Lower lobe of right lung (tissue), 2 donors: ENCODE measurements around the gene NUBP1. TPM values are rescaled to one million over a fixed set of nuclear protein-coding genes. Genes with fewer than 3 reads are reported as not detected.

Experiments used
- ATAC-seq, 2 donors: fragments of 200-7000 bp; cut with Tn5 transposase; one replicate each; pipeline ENCODE4 v1.9.1; 2020 to 2022; ENCODE audit warnings: mild to moderate bottlenecking in 2 of 2, moderate library complexity in 2 of 2
- DNase-seq: peaks from one replicate; pipeline ENCODE4 v3.0.0-alpha.2; 2020
- H3K27ac ChIP-seq: fragments of 200-600 bp; one replicate; pipeline ENCODE4 v1.8.0; 2022
- H3K27me3 ChIP-seq: fragments of 200-600 bp; one replicate; pipeline ENCODE4 v1.8.0; 2022; ENCODE audit warnings: low read depth
- H3K36me3 ChIP-seq: fragments of 200-600 bp; one replicate; pipeline ENCODE4 v1.8.0; 2022; ENCODE audit warnings: mild to moderate bottlenecking
- H3K4me1 ChIP-seq: fragments of 200-600 bp; one replicate; pipeline ENCODE4 v1.8.0; 2022
- H3K4me3 ChIP-seq: fragments of 200-600 bp; one replicate; pipeline ENCODE4 v1.8.0; 2022; ENCODE audit warnings: mild to moderate bottlenecking
- H3K9me3 ChIP-seq: fragments of 200-600 bp; one replicate; pipeline ENCODE4 v1.8.0; 2022
- CTCF ChIP-seq: fragments of 200-600 bp; IDR thresholded peaks from one replicate; pipeline ENCODE4 v1.8.0; 2022; ENCODE audit warnings: antibody characterized with exemption, mild to moderate bottlenecking
- intact Hi-C: fragments of 100-400 bp; cut with DNase I; formaldehyde crosslinking; loops from one replicate; pipeline ENCODE4 v1.11.0; 2022
- total RNA-seq: library from RNA; stranded (reverse); fragmentation: NEBNext Ultra II Directional; extraction: Animal tissue kit (Norgen Biotek cat#: 25700); gene quantifications from one replicate; pipeline ENCODE4 v1.2.1, GENCODE V29; 2021
- donor health status: DM: no; HTN: yes; CAD: no; lungs with severe emphysema.

The NUBP1 gene
- total RNA-seq, 1 donor from 2014 or later: 37.7 TPM

DNA sequence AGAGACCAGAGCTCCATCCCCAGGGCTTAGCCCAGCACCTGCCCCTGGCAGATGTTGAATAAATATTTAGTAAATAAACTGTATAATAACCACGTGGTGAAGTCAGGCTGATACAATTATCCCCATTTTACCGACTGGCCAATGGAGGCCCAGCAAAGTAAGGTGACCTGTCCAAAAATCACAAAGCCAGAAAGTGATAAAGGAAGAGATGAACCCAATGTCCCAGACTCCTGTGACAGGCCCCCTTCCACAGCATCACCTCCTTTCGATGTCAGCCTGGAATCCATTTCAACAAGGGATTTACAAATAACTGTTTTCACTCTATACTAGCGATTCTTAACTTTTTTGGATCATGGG lies 69.4 kb downstream of the NUBP1 start:
- peaks cover 11% of the 10 kb centered on the region for H3K4me1 ChIP-seq
- H3K4me3 ChIP-seq: no peak overlapping the region
- ATAC-seq (no peak), DNase-seq (no peak)
- no peaks in the 10 kb centered on the region for H3K9me3 ChIP-seq
- no peak overlapping the region for H3K27ac ChIP-seq
- no peaks in the 10 kb centered on the region for H3K36me3 ChIP-seq
- H3K27me3 ChIP-seq: no peaks in the 10 kb centered on the region
- TF ChIP-seq CTCF: no peak
- intact Hi-C loops: no loop called here

- Histone ChIP-seq H3K4me3 (no peak overlapping the region), H3K27me3 (no peaks in the 10 kb centered on the region), H3K27ac (no peak overlapping the region), H3K36me3 (no peaks in the 10 kb centered on the region), H3K9me3 (no peaks in the 10 kb centered on the region), H3K4me1 (peaks cover 5% of the 10 kb centered on the region)
- ATAC-seq (no peak), DNase-seq (no peak)
- no peak for TF ChIP-seq CTCF
- intact Hi-C loops: no loop called here
These were observed 73.9 kb downstream of the NUBP1 start for GRCh38 chr16:10817514-10817913.

DNA sequence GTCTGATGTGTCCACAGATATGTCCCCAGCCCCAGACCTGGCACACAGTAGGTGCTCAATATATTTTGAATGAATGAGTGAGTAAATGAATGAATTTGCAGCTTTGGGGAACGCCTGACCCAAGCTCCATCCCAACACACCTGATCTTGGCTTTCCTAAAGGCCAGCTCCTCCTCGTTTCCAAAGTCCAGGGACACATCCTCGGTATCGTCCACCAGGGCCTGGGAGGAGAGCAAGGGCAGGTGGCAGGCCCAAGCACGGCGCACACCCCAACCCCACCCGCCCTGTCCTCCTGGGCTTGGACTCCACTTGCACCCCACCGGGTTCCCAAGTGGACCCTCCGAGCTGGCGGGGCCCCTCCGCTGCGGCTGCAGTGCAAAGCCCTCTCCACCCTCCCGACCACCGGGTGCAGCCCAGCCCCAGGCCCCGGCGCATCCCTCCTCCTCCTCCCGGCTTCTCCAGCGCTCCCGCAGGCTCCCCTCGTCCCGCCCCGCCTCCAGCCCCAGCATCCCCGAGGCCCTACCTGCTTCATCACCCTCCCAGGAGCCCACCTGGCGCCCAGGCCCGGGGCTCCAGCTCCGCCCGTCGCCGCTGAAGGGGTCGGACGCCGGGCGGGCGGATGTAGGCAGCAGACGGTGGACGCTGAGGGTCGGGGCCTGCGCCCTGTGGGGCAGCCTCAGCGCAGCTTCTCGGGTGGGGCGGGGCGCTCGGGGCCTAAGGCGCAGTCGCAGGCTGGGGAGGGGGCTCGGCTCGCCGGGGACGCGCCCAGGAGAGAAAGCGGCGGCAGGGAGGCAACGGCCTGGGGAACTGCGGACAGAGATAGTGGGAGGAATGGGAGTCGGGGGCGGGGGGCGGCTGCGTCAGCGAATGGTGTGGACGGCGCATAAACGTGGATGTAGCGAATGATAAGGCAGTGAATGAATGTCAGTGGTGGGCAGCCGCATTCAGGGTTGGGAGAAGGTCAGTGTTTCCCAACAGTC lies 74.6 kb downstream of the NUBP1 start, which contains the start of gene TVP23A:
Gene TVP23A (minus strand): TSS at position 832 of the 979 bp plus-strand sequence. CDS start 301 bp downstream, at position 531.
- DNase-seq (no peak), ATAC-seq (no peak)
- no peak for TF ChIP-seq CTCF
- intact Hi-C loops: no loop called here
- Histone ChIP-seq H3K9me3 (no peaks in the 10 kb centered on the region), H3K4me3 (peak within 1 kb of the TSS; percentile 35), H3K27ac (no peak within 1 kb of the TSS), H3K36me3 (no peaks in the 10 kb centered on the region), H3K27me3 (no peaks in the 10 kb centered on the region), H3K4me1 (no peaks in the 10 kb centered on the region)

Other genes starting within 250 kb of the NUBP1 start
- gene EMP2, start 163.2 kb upstream of the NUBP1 start, total RNA-seq: 518 TPM
- not detected for gene TEKT5, start 48.9 kb upstream of the NUBP1 start, total RNA-seq
- 0.24 TPM for gene TVP23A, start 75.0 kb downstream of the NUBP1 start, total RNA-seq
- 119 TPM for gene CIITA, start 133.4 kb downstream of the NUBP1 start, total RNA-seq
- 29.9 TPM for gene DEXI, start 198.6 kb downstream of the NUBP1 start, total RNA-seq
- gene CLEC16A, start 200.7 kb downstream of the NUBP1 start, total RNA-seq: 34.6 TPM